Stimulated activated CD8-positive, alpha-beta memory T cell treated with anti-CD3 and anti-CD28 coated beads, Interleukin-12 subunit alpha, Interleukin-12 subunit beta, amount 100 ng/mL, for 24 hours (primary cell): ENCODE measurements around the gene OSTN.
"Not testable (repeated sequence)": the region's sequence is repeated elsewhere in the genome, so short reads cannot be mapped to it uniquely, and the experiment has no call there.

Source experiments
- DNase-seq: peaks from one replicate; pipeline ENCODE4 v3.0.0-alpha.2; 2020; ENCODE audit errors: extremely low read depth

Gene OSTN

GRCh38 chr3:191198932-191199331 is at the start of gene OSTN:
TSS of gene OSTN (plus strand) at chr3:191199241. CDS start at chr3:191212533, 13,292 bp downstream.
- DNase-seq, result no peak

GRCh38 chr3:191151653-191152052 is 47.4 kb upstream of the OSTN start:
- DNase-seq, result no peak

GRCh38 chr3:191154827-191155226 is 44.2 kb upstream of the OSTN start:
- no peak for DNase-seq

GRCh38 chr3:191158247-191158646 is 40.8 kb upstream of the OSTN start:
- DNase-seq, result no peak

- DNase-seq, result no peak
These were observed 40.2 kb upstream of the OSTN start for GRCh38 chr3:191158815-191159214.

- no peak for DNase-seq
These were observed 33.2 kb upstream of the OSTN start for GRCh38 chr3:191165802-191166201.

- no peak for DNase-seq
These were observed 32.7 kb upstream of the OSTN start for GRCh38 chr3:191166368-191166767.

GRCh38 chr3:191169566-191169965 is 29.5 kb upstream of the OSTN start:
- DNase-seq, result no peak

- DNase-seq, result no peak
These were observed 28.9 kb upstream of the OSTN start for GRCh38 chr3:191170097-191170496.

GRCh38 chr3:191175102-191175501 is 23.9 kb upstream of the OSTN start:
- no peak for DNase-seq

- DNase-seq, result no peak
These were observed 22.8 kb upstream of the OSTN start for GRCh38 chr3:191176038-191176785.

- DNase-seq, result not testable (repeated sequence)
These were observed 13.7 kb upstream of the OSTN start for GRCh38 chr3:191185382-191185781.

- DNase-seq, result not testable (repeated sequence)
These were observed 10.8 kb upstream of the OSTN start for GRCh38 chr3:191188246-191188645.

GRCh38 chr3:191192270-191192669 is 6.8 kb upstream of the OSTN start:
- DNase-seq, result not testable (repeated sequence)

GRCh38 chr3:191192941-191193340 is 6.1 kb upstream of the OSTN start:
- DNase-seq, result no peak

GRCh38 chr3:191197761-191198306 is 1.2 kb upstream of the OSTN start:
- DNase-seq, result no peak

GRCh38 chr3:191198480-191198879 is 561 bp upstream of the OSTN start:
- no peak for DNase-seq

- no peak for DNase-seq
These were observed 11.0 kb downstream of the OSTN start for GRCh38 chr3:191210032-191210431.

GRCh38 chr3:191216510-191216909 is 17.5 kb downstream of the OSTN start:
- DNase-seq, result no peak

GRCh38 chr3:191217301-191217700 is 18.3 kb downstream of the OSTN start:
- DNase-seq, result no peak

GRCh38 chr3:191220908-191221307 is 21.9 kb downstream of the OSTN start:
- no peak for DNase-seq

GRCh38 chr3:191221638-191222037 is 22.6 kb downstream of the OSTN start:
- no peak for DNase-seq

- no peak for DNase-seq
These were observed 28.5 kb downstream of the OSTN start for GRCh38 chr3:191227541-191227940.

- no peak for DNase-seq
These were observed 35.2 kb downstream of the OSTN start for GRCh38 chr3:191234216-191234615.
